SK-N-SH treated with all-trans-retinoic acid at 6 μM for 48 hours (cell line): Measurements from ENCODE around the gene CHRNA7.
A peak's percentile ranks its signal among the peaks of the same experiment; 100 is the strongest.

Experiments
- ATAC-seq: fragments of 200-7000 bp; cut with Tn5 transposase; 3 replicates; pipeline ENCODE4 v1.9.1; 2020; ENCODE audit warnings: mild to moderate bottlenecking, moderate library complexity
- ARNTL ChIP-seq: fragments of 450-650 bp; formaldehyde crosslinking; IDR thresholded peaks from 2 replicates; pipeline ENCODE4 v1.5.0; 2020; ENCODE audit warnings: low read depth, mild to moderate bottlenecking, moderate library complexity, borderline replicate concordance
- BACH2 ChIP-seq: fragments of 250-450 bp; sonication (Bioruptor Pico); IDR thresholded peaks from 2 replicates; pipeline ENCODE4 v1.9.0; 2021; ENCODE audit warnings: mild to moderate bottlenecking, borderline replicate concordance
- CSDC2 ChIP-seq: fragments of 250-450 bp; sonication (Bioruptor Pico); IDR thresholded peaks from 2 replicates; pipeline ENCODE4 v1.5.0; 2020; ENCODE audit warnings: mild to moderate bottlenecking, moderate library complexity
- ESRRG ChIP-seq: fragments of 250-450 bp; sonication (Bioruptor Pico); IDR thresholded peaks from 2 replicates; pipeline ENCODE4 v1.6.1; 2021; ENCODE audit warnings: mild to moderate bottlenecking
- GLIS3 ChIP-seq: fragments of 250-450 bp; sonication (Bioruptor Pico); IDR thresholded peaks from 2 replicates; pipeline ENCODE4 v1.5.0; 2020; ENCODE audit warnings: mild to moderate bottlenecking, moderate library complexity
- ISL1 ChIP-seq: fragments of 250-450 bp; sonication (Bioruptor Pico); IDR thresholded peaks from 2 replicates; pipeline ENCODE4 v2.1.2; 2022; ENCODE audit warnings: mild to moderate bottlenecking, moderate library complexity
- OSR1 ChIP-seq: fragments of 250-450 bp; sonication (Bioruptor Pico); IDR thresholded peaks from 2 replicates; pipeline ENCODE4 v1.8.0; 2022; ENCODE audit warnings: moderate library complexity, mild to moderate bottlenecking, inconsistent platforms
- PPARA ChIP-seq: fragments of 250-450 bp; sonication (Bioruptor Pico); IDR thresholded peaks from 2 replicates; pipeline ENCODE4 v1.5.0; 2020; ENCODE audit warnings: mild to moderate bottlenecking, borderline replicate concordance
- SNAI2 ChIP-seq: fragments of 250-450 bp; sonication (Bioruptor Pico); IDR thresholded peaks from 2 replicates; pipeline ENCODE4 v1.5.0; 2020; ENCODE audit warnings: mild to moderate bottlenecking, moderate library complexity
- TCF4 ChIP-seq: fragments of 250-450 bp; sonication (Bioruptor Pico); IDR thresholded peaks from 2 replicates; pipeline ENCODE4 v1.8.0; 2021; ENCODE audit warnings: mild to moderate bottlenecking, moderate library complexity, borderline replicate concordance
- TOX ChIP-seq: fragments of 250-450 bp; sonication (Bioruptor Pico); IDR thresholded peaks from 2 replicates; pipeline ENCODE4 v1.8.0; 2021; ENCODE audit warnings: mild to moderate bottlenecking, moderate library complexity, borderline replicate concordance
- TSHZ2 ChIP-seq: fragments of 250-450 bp; sonication (Bioruptor Pico); IDR thresholded peaks from 2 replicates; pipeline ENCODE4 v1.5.0; 2020; ENCODE audit warnings: mild to moderate bottlenecking, moderate library complexity
- ZC3H10 ChIP-seq: fragments of 250-450 bp; sonication (Bioruptor Pico); IDR thresholded peaks from 2 replicates; pipeline ENCODE4 v1.5.1; 2021; ENCODE audit warnings: mild to moderate bottlenecking, moderate library complexity
- ZFP30 ChIP-seq: fragments of 450-650 bp; formaldehyde crosslinking; IDR thresholded peaks from 2 replicates; pipeline ENCODE4 v1.5.0; 2022; ENCODE audit warnings: mild to moderate bottlenecking, moderate library complexity
- ZNF565 ChIP-seq: fragments of 450-650 bp; formaldehyde crosslinking; conservative IDR thresholded peaks from 2 replicates; pipeline ENCODE4 v1.5.0; 2020; ENCODE audit warnings: low read depth, mild to moderate bottlenecking, moderate library complexity
- ZNF70 ChIP-seq: fragments of 450-650 bp; formaldehyde crosslinking; IDR thresholded peaks from 2 replicates; pipeline ENCODE4 v1.5.0; 2020; ENCODE audit warnings: mild to moderate bottlenecking, moderate library complexity
- TF ChIP-seq, protein P1 (sequence below): fragments of 250-450 bp; sonication (Bioruptor Pico); IDR thresholded peaks from 2 replicates; pipeline ENCODE4 v1.8.0; 2021; ENCODE audit warnings: low read depth, mild to moderate bottlenecking, moderate library complexity, borderline replicate concordance
- TF ChIP-seq, protein P2 (sequence below): fragments of 250-450 bp; sonication (Bioruptor Pico); IDR thresholded peaks from 2 replicates; pipeline ENCODE4 v1.5.1; 2021; ENCODE audit warnings: mild to moderate bottlenecking, moderate library complexity
- TF ChIP-seq, protein P3 (sequence below): fragments of 250-450 bp; sonication (Bioruptor Pico); IDR thresholded peaks from 2 replicates; pipeline ENCODE4 v1.8.0; 2020; ENCODE audit warnings: mild to moderate bottlenecking, moderate library complexity, borderline replicate concordance

The CHRNA7 gene

GRCh38 chr15:32029409-32029861 is 880 bp upstream of the CHRNA7 start:
- no peak for TF ChIP-seq ARNTL (CRISPR knock-in tag)
- no peak for TF ChIP-seq PPARA (CRISPR knock-in tag)
- no peak for TF ChIP-seq ZC3H10
- TF ChIP-seq TOX (CRISPR knock-in tag), result no peak
- TF ChIP-seq, protein P1, sequence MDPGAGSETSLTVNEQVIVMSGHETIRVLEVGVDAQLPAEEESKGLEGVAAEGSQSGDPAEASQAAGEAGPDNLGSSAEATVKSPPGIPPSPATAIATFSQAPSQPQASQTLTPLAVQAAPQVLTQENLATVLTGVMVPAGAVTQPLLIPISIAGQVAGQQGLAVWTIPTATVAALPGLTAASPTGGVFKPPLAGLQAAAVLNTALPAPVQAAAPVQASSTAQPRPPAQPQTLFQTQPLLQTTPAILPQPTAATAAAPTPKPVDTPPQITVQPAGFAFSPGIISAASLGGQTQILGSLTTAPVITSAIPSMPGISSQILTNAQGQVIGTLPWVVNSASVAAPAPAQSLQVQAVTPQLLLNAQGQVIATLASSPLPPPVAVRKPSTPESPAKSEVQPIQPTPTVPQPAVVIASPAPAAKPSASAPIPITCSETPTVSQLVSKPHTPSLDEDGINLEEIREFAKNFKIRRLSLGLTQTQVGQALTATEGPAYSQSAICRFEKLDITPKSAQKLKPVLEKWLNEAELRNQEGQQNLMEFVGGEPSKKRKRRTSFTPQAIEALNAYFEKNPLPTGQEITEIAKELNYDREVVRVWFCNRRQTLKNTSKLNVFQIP (CRISPR knock-in tag), result no peak
- TF ChIP-seq TSHZ2 (CRISPR knock-in tag), result no peak
- TF ChIP-seq ISL1 (CRISPR knock-in tag), result no peak
- TF ChIP-seq, protein P2, sequence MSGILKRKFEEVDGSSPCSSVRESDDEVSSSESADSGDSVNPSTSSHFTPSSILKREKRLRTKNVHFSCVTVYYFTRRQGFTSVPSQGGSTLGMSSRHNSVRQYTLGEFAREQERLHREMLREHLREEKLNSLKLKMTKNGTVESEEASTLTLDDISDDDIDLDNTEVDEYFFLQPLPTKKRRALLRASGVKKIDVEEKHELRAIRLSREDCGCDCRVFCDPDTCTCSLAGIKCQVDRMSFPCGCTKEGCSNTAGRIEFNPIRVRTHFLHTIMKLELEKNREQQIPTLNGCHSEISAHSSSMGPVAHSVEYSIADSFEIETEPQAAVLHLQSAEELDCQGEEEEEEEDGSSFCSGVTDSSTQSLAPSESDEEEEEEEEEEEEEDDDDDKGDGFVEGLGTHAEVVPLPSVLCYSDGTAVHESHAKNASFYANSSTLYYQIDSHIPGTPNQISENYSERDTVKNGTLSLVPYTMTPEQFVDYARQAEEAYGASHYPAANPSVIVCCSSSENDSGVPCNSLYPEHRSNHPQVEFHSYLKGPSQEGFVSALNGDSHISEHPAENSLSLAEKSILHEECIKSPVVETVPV (CRISPR knock-in tag), result no peak
- TF ChIP-seq, all 23 proteins: peak for 0
- peak; percentile 80 for ATAC-seq

GRCh38 chr15:32030795-32031194 is 480 bp downstream of the CHRNA7 start:
- ATAC-seq, result peak; percentile 12; the same call in 2 of the 3 replicates
- TF ChIP-seq, protein P3, sequence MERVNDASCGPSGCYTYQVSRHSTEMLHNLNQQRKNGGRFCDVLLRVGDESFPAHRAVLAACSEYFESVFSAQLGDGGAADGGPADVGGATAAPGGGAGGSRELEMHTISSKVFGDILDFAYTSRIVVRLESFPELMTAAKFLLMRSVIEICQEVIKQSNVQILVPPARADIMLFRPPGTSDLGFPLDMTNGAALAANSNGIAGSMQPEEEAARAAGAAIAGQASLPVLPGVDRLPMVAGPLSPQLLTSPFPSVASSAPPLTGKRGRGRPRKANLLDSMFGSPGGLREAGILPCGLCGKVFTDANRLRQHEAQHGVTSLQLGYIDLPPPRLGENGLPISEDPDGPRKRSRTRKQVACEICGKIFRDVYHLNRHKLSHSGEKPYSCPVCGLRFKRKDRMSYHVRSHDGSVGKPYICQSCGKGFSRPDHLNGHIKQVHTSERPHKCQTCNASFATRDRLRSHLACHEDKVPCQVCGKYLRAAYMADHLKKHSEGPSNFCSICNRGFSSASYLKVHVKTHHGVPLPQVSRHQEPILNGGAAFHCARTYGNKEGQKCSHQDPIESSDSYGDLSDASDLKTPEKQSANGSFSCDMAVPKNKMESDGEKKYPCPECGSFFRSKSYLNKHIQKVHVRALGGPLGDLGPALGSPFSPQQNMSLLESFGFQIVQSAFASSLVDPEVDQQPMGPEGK (CRISPR knock-in tag), result no peak
- TF ChIP-seq ZNF565 (CRISPR knock-in tag), result no peak
- TF ChIP-seq, all 23 proteins: peak for 0

DNA sequence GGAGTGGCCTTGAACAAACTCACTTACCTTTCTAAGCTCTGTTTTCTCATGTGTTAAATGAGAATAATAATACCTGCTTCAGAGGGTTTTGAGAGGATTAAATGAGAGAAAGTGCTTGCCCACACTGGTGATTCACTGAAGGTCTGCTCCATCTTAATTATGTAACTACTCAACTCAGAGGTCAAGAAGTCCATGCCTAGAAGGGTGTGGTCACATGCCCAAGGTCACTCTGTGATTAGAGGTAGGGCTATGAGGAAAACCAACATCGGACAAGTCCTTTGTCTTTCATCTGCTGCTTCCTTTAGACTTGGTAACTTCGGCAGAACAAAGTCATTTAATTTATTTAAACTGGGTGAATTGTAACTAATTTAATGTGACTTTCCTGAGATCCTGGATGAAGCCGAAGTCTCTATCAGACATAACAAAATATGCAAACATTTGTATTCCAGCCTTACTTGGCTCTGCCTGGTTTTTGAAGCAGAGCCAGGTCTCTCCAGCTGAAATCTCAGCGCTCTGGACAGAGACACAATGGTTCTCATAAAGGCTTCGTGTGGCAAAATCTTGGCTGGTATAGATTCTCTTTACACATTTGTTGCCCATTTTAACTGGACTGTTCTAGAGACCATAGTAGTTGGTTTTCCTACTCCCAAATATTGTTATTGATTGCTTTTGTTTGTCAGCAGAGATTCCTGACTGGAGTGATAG is 3.0 kb downstream of the CHRNA7 start:
- no peak for ATAC-seq

More for the DNA sequence above, 3.0 kb downstream of the CHRNA7 start:
- TF ChIP-seq ISL1 (CRISPR knock-in tag) (no peak), TCF4 (CRISPR knock-in tag) (no peak), GLIS3 (CRISPR knock-in tag) (no peak), ZFP30 (CRISPR knock-in tag) (no peak), ZNF565 (CRISPR knock-in tag) (no peak), CSDC2 (CRISPR knock-in tag) (no peak), ZC3H10 (no peak), TSHZ2 (CRISPR knock-in tag) (no peak), SNAI2 (no peak), ESRRG (CRISPR knock-in tag) (no peak), TOX (CRISPR knock-in tag) (no peak), BACH2 (CRISPR knock-in tag) (no peak), PPARA (CRISPR knock-in tag) (no peak), OSR1 (no peak), ZNF70 (CRISPR knock-in tag) (no peak), ARNTL (CRISPR knock-in tag) (no peak)
- TF ChIP-seq, protein P2 (CRISPR knock-in tag), result no peak
- TF ChIP-seq, protein P3 (CRISPR knock-in tag), result no peak
- TF ChIP-seq, protein P1 (CRISPR knock-in tag), result no peak
